ENCODE data around the gene MICB.

DNA sequence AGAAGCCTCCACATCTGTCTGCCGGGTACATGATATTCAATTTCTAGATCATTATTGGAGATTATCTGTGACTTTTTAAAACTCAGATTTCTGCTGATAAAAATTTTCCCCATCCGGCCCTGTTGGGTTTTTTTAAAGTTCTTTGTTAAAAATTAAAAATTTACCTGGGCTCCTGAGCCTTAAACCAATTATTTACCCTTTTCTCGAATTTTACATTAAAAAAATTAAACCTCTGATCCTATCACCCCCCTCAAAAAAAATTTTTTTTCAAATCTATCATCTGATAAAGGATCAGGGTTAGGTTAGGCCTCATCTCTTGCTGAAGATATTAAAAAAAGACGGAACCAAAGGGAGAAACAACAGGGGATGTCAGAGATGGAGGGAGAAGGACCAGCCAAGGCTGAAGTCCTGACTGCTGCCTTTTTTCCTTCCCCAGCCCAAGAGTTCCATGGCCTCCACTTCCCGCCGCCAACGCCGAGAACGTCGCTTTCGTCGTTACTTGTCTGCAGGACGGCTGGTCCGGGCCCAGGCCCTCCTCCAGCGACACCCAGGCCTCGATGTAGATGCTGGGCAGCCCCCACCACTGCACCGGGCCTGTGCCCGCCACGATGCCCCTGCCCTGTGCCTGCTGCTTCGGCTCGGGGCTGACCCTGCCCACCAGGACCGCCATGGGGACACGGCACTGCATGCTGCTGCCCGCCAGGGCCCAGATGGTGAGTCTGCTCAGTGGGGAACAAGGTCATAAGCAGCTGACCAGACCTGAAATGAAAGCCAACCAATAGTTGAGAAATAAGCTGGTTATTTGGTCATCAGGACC lies 50.0 kb downstream of the MICB start:
- TF ChIP-seq, protein P1, sequence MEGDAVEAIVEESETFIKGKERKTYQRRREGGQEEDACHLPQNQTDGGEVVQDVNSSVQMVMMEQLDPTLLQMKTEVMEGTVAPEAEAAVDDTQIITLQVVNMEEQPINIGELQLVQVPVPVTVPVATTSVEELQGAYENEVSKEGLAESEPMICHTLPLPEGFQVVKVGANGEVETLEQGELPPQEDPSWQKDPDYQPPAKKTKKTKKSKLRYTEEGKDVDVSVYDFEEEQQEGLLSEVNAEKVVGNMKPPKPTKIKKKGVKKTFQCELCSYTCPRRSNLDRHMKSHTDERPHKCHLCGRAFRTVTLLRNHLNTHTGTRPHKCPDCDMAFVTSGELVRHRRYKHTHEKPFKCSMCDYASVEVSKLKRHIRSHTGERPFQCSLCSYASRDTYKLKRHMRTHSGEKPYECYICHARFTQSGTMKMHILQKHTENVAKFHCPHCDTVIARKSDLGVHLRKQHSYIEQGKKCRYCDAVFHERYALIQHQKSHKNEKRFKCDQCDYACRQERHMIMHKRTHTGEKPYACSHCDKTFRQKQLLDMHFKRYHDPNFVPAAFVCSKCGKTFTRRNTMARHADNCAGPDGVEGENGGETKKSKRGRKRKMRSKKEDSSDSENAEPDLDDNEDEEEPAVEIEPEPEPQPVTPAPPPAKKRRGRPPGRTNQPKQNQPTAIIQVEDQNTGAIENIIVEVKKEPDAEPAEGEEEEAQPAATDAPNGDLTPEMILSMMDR (IDR thresholded peaks at IDR 0.05; ENCODE audit: low read length): no peak
- no peak for TF ChIP-seq EZH2 (optimal IDR thresholded peaks at IDR 0.05; ENCODE audit: low read depth, low read length)

Measured in MM.1S (cell line).